ENCODE results near the gene C10orf95.

C10orf95 gene

GRCh38 chr10:102421757-102422512 lies 29.4 kb downstream of the C10orf95 start:
- in situ Hi-C loops (cut with HindIII; ENCODE audit: low pct_ligation_motif_present, low pct_unique_long_range_greater_than_20kb, low sequenced_read_pairs), result no loop called here
- DNase-seq, result peak; percentile 40

GRCh38 chr10:102421507-102421756 lies 29.9 kb downstream of the C10orf95 start:
- peak; percentile 6 for DNase-seq
- in situ Hi-C loops (cut with HindIII; ENCODE audit: low pct_ligation_motif_present, low pct_unique_long_range_greater_than_20kb, low sequenced_read_pairs), result no loop called here

DNA sequence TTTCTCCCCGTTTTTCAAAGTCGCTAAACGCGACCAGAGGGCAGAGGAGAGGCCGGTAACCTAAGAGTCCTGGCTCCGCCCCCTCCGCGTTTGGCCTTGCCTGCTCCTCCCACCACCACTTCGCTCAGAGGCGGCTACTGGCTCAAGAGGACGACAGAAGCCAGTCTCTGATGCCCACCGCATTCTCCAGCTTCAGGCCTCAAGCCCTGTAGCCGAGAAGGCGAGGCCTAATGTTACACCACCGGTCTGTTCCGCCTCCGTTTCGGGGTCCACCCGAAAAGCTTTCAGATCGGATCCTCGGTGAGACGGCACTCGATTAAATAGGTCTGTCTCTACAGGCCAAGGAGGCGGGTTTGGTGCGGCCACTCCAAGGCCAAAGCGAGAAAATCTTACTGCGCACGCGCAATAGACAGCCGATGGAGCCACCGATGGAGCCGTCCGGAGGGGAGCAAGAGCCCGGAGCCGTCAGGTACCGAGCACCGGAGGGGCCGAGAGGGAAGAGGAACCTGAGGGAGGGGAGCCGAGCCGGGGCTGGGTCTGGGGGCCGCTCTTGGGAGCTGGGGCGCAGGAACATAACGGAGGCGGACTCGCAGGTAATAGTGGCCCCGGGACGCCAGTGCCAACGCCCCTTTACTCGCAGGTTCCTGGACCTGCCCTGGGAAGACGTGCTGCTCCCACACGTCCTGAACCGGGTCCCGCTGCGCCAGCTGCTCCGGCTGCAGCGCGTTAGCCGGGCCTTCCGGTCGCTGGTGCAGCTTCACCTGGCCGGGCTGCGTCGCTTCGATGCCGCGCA lies 30.4 kb downstream of the C10orf95 start, which contains the start of gene FBXL15:
Gene FBXL15, plus strand, starts transcription at position 123 of the 793 bp plus-strand sequence. Its CDS starts 294 bp downstream, at position 417.
- DNase-seq, result peak; percentile 98
- in situ Hi-C loops (cut with HindIII; ENCODE audit: low pct_ligation_motif_present, low pct_unique_long_range_greater_than_20kb, low sequenced_read_pairs), result no loop called here

DNA sequence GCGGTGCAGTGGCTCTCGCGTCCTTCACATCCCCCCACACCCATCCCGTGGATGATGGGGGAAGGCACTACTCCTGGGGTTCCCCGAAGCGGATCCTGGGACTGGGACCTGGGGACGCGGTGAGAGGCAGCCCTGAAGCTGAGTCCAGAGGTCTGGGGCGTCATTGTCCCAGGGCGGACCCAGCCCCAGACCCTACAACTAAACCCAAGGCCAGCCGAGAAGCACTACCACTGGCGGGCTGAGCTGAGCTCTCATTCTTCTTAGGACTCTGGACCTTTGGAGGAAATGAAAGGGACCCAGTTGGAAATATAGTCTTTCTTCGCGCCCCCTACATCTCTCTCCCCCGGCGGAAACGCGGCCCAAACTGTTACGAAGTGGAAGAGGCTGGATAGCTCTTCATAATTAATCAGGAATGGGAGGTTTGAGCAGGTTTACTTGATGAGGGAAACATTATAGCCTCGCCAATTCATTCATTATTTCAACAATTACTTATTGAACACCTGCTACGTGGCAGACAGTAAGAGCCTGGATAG lies 31.1 kb downstream of the C10orf95 start:
- no peak for DNase-seq
- in situ Hi-C loops (cut with HindIII; ENCODE audit: low pct_ligation_motif_present, low pct_unique_long_range_greater_than_20kb, low sequenced_read_pairs), result no loop called here

GRCh38 chr10:102419269-102420180 lies 31.8 kb downstream of the C10orf95 start:
- in situ Hi-C loops (cut with HindIII; ENCODE audit: low pct_ligation_motif_present, low pct_unique_long_range_greater_than_20kb, low sequenced_read_pairs), result no loop called here
- DNase-seq, result peak; percentile 54

DNA sequence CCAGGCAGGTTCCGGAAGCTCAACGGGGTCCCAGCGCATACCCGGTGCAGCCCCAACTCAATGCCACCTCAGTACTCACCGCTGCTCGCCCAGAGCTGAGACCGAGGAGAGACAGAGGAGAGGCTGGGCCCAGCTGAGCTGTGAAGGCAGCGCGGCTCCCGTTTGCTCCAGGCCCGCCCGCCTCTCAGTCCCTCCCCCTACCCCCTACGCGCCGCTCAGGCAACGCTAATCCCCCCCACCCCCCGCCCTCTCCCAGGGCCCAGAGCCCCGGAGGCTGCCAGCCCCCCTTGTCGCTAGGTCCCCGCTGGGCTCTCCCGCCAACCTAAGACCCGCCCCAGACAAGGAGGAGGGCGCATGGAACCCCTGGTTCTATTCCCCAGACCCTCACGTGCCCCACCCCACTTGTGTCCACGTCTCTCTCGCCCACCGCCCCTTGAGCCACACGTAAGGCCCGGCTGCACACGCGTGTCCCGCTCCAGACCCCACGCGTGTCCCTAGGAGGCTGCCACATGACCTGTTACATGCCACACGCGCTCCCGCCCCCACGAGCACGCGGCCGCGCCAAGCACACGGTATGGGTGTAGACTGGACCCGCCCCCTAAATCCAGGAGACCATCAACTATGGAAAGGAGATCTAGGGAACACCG lies 32.6 kb downstream of the C10orf95 start, which contains the start of gene PSD:
Gene PSD, minus strand, starts transcription at position 164 of the 647 bp plus-strand sequence. CDS start 1,747 bp downstream, outside the sequence.
- in situ Hi-C loops (cut with HindIII; ENCODE audit: low pct_ligation_motif_present, low pct_unique_long_range_greater_than_20kb, low sequenced_read_pairs), result no loop called here
- DNase-seq, result no peak

- in situ Hi-C loops (cut with HindIII; ENCODE audit: low pct_ligation_motif_present, low pct_unique_long_range_greater_than_20kb, low sequenced_read_pairs), result no loop called here
These were observed 34.6 kb downstream of the C10orf95 start for GRCh38 chr10:102416695-102417094.

DNA sequence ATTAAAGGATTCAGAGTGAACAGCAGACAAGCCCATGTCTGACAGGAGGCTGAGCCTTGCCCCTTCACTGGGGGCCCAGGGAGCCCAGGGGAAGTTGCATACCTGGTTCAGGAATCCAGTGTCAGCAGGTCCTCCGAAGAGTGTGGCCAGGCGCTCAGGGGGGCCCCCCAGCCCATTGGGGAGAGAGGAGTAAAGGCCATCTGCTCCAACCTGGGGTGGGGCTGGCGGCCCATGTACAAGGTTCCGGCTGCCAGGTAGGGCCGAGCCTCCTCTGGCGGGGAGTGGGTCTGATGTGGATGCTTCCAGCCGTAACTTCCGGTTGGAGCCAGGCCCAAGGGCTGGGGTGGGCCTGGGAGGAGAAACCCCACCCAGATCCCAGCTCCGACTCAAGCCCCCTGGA lies 35.1 kb downstream of the C10orf95 start:
- DNase-seq, result no peak
- in situ Hi-C loops (cut with HindIII; ENCODE audit: low pct_ligation_motif_present, low pct_unique_long_range_greater_than_20kb, low sequenced_read_pairs), result no loop called here

More at GRCh38 chr10:102416695-102417094, 34.6 kb downstream of the C10orf95 start:
- DNase-seq, result no peak

DNA sequence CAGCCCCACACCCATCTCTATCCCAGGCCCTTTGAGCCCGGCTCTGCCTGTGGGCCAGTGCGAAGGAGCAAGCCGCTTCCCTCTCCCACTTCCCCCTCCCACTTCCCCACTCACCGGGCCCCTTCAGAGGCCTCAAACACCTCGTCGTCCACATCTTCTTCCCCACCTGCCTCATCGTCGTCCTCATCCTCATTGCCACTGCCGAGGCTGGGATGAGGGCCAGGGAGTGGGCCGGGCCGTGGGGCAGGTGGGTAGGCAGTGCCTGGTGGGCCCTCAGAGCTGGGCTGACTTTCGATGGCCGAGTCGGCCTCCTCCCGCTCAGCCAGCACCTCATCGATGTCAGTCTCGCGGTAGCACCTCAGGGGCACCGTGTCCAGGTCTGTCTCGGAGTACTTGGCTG lies 36.6 kb downstream of the C10orf95 start:
- in situ Hi-C loops (cut with HindIII; ENCODE audit: low pct_ligation_motif_present, low pct_unique_long_range_greater_than_20kb, low sequenced_read_pairs), result no loop called here
- DNase-seq, result no peak

GRCh38 chr10:102413806-102414561 lies 37.4 kb downstream of the C10orf95 start:
- no peak for DNase-seq
- in situ Hi-C loops (cut with HindIII; ENCODE audit: low pct_ligation_motif_present, low pct_unique_long_range_greater_than_20kb, low sequenced_read_pairs), result no loop called here

DNA sequence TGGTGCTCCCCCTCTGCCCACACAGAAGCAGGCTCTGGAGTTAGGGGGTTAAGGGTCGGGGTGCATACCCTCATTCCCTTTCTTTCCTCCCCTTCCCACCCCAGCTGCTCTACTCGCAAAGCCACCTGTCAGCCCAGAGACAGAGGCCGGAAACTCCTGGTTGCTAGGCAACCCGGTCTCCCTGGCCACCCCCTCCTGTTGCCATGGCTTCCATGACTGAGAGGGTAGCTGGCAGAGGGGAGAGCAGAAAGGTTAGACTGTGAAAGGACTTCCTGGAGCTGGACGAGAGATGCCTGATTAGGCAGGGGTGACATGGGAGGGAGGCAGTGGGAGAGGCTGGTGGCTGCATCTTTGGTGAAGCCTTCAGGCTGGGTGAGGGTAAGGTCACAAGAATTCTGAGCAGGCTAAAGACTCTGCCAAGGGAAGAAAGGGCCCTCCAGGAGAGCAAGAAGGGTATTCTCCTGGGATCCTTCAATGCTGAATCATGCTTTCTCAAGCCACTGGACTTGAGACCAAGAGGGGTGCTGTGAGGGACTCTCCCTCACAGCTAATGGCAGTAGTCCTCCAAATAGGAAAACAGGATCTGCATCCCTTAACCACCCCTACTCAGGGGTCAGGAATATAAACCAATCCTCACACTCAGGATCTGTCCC lies 38.2 kb downstream of the C10orf95 start:
- in situ Hi-C loops (cut with HindIII; ENCODE audit: low pct_ligation_motif_present, low pct_unique_long_range_greater_than_20kb, low sequenced_read_pairs), result no loop called here
- peak; percentile 38 for DNase-seq

DNA sequence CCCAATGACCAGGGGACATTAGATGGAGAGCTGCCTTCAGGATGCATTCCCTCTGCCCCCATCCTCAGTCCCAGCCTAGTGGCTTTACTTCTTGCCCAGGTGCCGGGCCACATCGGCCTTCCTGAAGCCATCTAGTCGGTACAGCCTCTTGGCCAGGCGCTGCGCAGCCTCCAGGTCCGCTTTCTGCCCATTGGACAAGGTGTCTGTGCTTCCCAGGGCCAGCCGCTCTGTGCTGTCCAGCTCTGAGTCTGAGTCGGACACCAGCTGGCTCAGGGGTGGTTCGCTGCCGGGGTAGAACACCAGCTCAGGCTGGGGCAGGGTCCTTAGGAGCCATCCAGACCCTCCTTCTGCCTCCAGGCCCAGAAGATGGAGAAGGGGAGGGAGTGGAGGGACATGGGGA lies 39.0 kb downstream of the C10orf95 start:
- in situ Hi-C loops (cut with HindIII; ENCODE audit: low pct_ligation_motif_present, low pct_unique_long_range_greater_than_20kb, low sequenced_read_pairs), result no loop called here
- DNase-seq, result no peak

DNA sequence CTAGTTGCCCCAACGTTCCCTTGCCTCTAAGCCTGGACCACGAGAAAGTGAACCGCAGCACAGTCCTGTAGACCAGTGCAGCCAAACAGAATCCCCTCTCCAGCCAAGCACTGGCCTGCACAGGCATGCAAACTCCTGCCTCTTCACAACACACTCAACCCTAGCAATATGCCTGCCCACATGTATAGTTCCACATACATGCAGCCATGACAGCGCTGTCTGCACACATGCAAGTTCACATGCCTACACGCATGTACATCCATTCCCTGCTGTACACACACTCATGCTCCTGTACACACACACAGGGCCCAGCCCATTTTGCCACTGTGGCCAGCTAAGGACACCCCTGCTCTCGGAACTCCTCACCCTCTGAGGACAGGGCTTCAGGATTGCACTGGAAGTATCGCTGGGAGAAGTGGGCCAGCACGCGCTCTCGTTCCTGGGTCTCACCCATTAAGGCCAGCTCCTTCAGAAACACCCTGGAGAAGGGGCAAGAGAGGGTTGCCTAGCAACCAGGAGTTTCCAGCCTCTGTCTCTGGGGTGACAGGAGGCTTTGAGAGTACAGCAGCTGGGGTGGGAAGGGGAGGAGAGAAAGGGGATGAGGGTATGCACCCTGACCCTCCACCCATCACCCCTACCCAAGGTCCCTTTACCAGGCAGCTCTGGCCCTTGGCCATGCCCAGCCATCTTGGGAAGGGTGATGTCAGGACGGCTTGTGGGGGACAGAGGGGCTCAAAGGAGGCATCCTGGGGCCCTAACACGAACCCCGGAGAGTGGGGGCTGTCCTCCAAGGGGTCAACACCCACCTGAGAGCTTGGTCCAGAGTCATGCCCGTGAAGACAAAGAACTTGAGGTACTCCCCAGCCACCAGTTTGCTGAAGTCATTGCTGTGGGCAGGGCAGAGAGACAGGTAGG lies 39.7 kb downstream of the C10orf95 start:
- in situ Hi-C loops (cut with HindIII; ENCODE audit: low pct_ligation_motif_present, low pct_unique_long_range_greater_than_20kb, low sequenced_read_pairs), result no loop called here
- no peak for DNase-seq

DNA sequence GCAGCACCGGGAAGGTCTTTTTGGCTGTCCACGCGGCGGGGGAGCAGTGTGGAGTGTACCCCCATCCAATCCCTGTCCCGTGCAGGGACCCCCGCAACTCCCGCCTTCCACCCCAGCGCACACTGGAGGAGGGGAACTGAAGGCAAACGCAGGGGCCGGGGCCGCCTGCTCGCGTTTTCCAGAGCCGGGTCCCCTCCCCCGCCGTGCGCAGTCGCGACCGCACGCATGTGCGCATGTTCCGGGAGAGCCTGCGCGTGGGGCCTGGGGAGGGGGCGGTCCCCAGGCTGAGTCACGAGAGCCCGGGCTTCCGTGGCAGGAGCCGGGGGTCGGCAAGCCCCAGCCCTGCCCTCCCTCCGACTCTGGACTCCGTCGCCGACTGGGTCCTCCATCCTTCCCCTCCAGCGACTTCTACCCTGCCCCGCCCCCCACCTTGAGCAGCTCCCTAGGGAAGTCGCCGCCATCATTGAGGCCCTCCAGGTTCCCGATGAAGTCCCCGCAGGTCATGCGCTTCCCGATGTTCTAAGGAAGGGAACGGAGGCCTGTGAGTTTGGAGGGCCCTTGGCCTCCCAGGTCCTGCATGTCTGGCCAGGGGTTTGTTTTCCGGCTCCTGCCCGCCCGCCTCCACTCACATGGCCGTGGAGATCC lies 40.8 kb downstream of the C10orf95 start:
- in situ Hi-C loops (cut with HindIII; ENCODE audit: low pct_ligation_motif_present, low pct_unique_long_range_greater_than_20kb, low sequenced_read_pairs), result no loop called here

DNA sequence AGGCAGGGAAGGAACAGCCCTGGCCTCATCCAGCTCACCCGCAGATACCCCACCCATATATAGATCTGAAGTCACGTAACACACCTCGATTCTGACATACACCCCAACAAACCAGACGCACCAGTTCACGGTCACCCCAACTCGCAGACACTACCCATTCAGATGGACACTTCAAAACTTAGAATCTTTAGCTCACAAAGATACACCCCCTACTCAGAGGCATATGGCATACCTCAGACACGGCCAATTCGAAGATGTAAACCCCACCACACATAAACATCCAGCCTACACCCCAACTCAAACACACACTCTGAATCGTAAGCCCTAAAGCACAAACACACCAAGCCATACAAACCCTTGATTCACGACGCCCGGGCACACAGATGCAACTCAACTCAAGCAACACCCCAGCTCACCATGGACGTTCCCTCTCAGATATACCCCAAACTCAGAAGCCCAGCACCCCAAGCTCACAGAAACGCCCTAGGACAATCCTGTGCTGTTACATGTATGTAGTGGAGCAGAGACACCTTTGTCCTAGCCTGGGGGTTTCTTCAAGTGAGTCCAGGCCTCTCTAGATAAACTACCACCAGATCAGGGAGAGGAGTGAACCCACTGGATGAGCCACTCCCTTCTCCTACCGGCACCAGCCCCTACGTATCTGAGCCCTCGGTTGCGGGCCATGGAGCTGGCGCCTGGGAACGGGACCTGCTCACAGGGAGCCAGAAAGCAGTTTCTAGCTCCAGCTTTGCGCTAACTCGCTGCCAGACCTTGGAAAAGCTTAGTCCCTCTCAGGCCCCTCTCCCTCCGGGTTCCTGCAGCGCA lies 41.5 kb downstream of the C10orf95 start:
- in situ Hi-C loops (cut with HindIII; ENCODE audit: low pct_ligation_motif_present, low pct_unique_long_range_greater_than_20kb, low sequenced_read_pairs), result no loop called here
- DNase-seq, result no peak

More for the DNA sequence above, 40.8 kb downstream of the C10orf95 start:
- no peak for DNase-seq
